Measurements from ENCODE around the gene SYNGAP1. TPM values are rescaled to one million over a fixed set of nuclear protein-coding genes. Genes with fewer than 3 reads are reported as not detected.

SYNGAP1 gene
- total RNA-seq, 4 donors from 2014 or later = 4.9 to 37.2 (median 11.1) TPM

- peaks cover 18 to 46% (median 30%) of the 10 kb centered on the region in 4 donors for H3K4me1 ChIP-seq
- no peak for DNase-seq
- H3K36me3 ChIP-seq = peaks cover 0 to 24% (median 8%) of the 10 kb centered on the region in 4 donors
- TF ChIP-seq POLR2AphosphoS5 (IDR thresholded peaks at IDR 0.05) = no peak
- no peak for TF ChIP-seq POLR2A (IDR thresholded peaks at IDR 0.05)
- TF ChIP-seq, protein P1, sequence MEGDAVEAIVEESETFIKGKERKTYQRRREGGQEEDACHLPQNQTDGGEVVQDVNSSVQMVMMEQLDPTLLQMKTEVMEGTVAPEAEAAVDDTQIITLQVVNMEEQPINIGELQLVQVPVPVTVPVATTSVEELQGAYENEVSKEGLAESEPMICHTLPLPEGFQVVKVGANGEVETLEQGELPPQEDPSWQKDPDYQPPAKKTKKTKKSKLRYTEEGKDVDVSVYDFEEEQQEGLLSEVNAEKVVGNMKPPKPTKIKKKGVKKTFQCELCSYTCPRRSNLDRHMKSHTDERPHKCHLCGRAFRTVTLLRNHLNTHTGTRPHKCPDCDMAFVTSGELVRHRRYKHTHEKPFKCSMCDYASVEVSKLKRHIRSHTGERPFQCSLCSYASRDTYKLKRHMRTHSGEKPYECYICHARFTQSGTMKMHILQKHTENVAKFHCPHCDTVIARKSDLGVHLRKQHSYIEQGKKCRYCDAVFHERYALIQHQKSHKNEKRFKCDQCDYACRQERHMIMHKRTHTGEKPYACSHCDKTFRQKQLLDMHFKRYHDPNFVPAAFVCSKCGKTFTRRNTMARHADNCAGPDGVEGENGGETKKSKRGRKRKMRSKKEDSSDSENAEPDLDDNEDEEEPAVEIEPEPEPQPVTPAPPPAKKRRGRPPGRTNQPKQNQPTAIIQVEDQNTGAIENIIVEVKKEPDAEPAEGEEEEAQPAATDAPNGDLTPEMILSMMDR (IDR thresholded peaks at IDR 0.05) = no peak
- intact Hi-C loops (cut with DNase I; ENCODE audit: low total_unique reads) (loop anchor here (10.0 kb wide), 1 partner anchor 97 kb away; the partner anchor contains the start of genes TAPBP and ZBTB22), in situ Hi-C loops (cut with MboI; ENCODE audit: low pct_ligation_motif_present in 1 of 4, low pct_unique_long_range_greater_than_20kb in 1 of 4, low sequenced_read_pairs in 3 of 4) (loop anchor here in 1 of 4 donors (25.0 kb wide), 1 partner anchor 449 kb away; the partner anchor contains the start of genes BRD2 and HLA-DMA)
- H3K27me3 ChIP-seq = no peaks in the 10 kb centered on the region
- peak overlapping the region; percentile 97 to 99 (median 98) for H3K27ac ChIP-seq
- WGBS, 2 donors (ENCODE audit: low coverage in 1 of 2) = 55 to 63% methylated on average over 3 to 6 of the region's 6 CpGs
- H3K4me3 ChIP-seq = peak overlapping the region; percentile 95 to 99 (median 96)
- H3K9me3 ChIP-seq = no peaks in the 10 kb centered on the region
Observed at GRCh38 chr6:33411632-33412005, 8.2 kb upstream of the SYNGAP1 start.

DNA sequence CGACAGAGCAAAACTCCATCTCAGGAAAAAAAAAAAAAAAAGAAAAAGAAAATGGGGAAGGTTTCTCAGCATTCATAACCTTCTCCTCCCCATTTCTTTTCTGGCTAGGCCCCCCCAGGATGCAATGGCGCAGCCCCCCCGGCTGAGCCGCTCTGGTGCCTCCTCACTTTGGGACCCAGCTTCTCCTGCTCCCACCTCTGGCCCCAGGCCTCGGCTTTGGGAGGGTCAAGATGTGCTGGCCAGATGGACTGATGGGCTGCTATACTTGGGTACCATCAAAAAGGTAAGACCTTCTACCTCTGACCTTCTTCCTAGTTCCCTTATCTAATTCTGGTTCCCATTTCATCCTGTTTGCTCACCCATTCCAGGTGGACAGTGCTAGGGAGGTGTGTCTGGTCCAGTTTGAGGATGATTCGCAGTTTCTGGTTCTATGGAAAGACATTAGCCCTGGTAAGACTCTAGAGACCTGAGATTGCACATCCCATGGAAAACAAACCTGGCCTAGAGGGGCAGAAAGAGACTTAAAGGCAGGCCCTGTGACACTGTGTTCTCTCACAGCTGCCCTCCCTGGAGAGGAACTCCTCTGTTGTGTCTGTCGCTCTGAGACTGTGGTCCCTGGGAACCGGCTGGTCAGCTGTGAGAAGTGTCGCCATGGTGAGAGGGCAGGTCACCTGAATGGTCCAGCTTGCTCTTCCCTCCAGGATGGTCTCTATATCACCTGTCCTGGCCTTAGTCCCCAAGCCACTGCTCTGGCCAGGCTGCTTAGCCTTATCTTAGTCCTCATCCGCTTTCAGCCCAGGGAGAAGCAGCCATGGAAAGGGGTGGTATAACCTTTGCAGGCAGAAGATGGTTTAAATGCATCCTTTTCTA is 7.5 kb upstream of the SYNGAP1 start:
- Histone ChIP-seq H3K4me3 (peak overlapping the region in 1 of 4 donors; percentile 95), H3K9me3 (no peaks in the 10 kb centered on the region), H3K36me3 (peaks cover 0 to 24% (median 8%) of the 10 kb centered on the region in 4 donors), H3K27me3 (no peaks in the 10 kb centered on the region), H3K27ac (peak overlapping the region; percentile 97 to 99 (median 98)), H3K4me1 (peaks cover 23 to 53% (median 38%) of the 10 kb centered on the region in 4 donors)
- WGBS, 2 donors (ENCODE audit: low coverage in 1 of 2) = 92% methylated on average over 2 to 10 of the region's 10 CpGs
- TF ChIP-seq, protein P1 (IDR thresholded peaks at IDR 0.05) = no peak
- TF ChIP-seq POLR2AphosphoS5 (IDR thresholded peaks at IDR 0.05) (no peak), POLR2A (IDR thresholded peaks at IDR 0.05) (no peak), EP300 (IDR thresholded peaks at IDR 0.05; ENCODE audit: low read depth) (no peak)
- in situ Hi-C loops (cut with MboI; ENCODE audit: low pct_ligation_motif_present in 1 of 4, low pct_unique_long_range_greater_than_20kb in 1 of 4, low sequenced_read_pairs in 3 of 4) (loop anchor here in 1 of 4 donors (25.0 kb wide), 1 partner anchor 450 kb away; the partner anchor contains the start of genes BRD2 and HLA-DMA), intact Hi-C loops (cut with DNase I; ENCODE audit: low total_unique reads) (loop anchor here (10.0 kb wide), 1 partner anchor 98 kb away; the partner anchor contains the start of genes TAPBP and ZBTB22)
- no peak for DNase-seq

DNA sequence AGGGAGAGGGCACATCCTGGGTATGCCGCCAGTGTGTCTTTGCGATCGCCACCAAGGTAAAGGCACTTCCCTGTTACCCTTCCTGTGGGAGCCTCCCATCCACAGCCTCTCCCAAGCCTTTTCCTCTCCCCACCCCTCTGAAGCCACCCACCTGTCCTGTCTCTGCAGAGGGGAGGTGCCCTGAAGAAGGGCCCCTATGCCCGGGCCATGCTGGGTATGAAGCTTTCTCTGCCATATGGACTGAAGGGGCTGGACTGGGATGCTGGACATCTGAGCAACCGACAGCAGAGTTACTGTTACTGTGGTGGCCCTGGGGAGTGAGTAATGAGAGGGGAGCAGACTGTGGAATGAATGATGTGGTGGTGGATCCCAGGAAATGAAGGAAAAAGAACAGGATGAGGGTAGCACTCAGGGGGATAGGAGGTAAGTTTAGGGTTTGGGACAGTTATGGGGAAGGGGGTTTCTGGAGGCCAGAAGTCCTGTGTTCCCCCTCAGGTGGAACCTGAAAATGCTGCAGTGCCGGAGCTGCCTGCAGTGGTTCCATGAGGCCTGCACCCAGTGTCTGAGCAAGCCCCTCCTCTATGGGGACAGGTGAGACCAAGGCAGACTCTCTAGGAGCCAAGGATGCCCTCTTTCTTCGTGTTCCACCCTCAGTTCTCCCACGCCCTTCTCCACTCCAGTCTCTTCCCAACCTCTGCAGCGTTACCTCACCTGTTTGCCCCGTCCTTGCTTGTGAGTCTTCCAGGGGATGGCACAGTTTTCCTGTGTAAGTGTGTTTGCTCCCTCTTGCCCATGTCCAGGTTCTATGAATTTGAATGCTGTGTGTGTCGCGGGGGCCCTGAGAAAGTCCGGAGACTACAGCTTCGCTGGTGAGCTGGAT is 6.4 kb upstream of the SYNGAP1 start:
- DNase-seq = no peak
- Histone ChIP-seq H3K9me3 (no peaks in the 10 kb centered on the region), H3K27ac (no peak overlapping the region), H3K36me3 (peaks cover 0 to 24% (median 8%) of the 10 kb centered on the region in 4 donors), H3K27me3 (no peaks in the 10 kb centered on the region), H3K4me3 (no peak overlapping the region), H3K4me1 (peaks cover 26 to 58% (median 41%) of the 10 kb centered on the region in 4 donors)
- no peak for TF ChIP-seq POLR2AphosphoS5 (IDR thresholded peaks at IDR 0.05)
- TF ChIP-seq EP300 (IDR thresholded peaks at IDR 0.05; ENCODE audit: low read depth) = no peak
- TF ChIP-seq, protein P1 (IDR thresholded peaks at IDR 0.05) = no peak
- TF ChIP-seq POLR2A (IDR thresholded peaks at IDR 0.05) = no peak
- intact Hi-C loops (cut with DNase I; ENCODE audit: low total_unique reads) (loop anchor here (10.0 kb wide), 1 partner anchor 99 kb away; the partner anchor contains the start of genes TAPBP and ZBTB22), in situ Hi-C loops (cut with MboI; ENCODE audit: low pct_ligation_motif_present in 1 of 4, low pct_unique_long_range_greater_than_20kb in 1 of 4, low sequenced_read_pairs in 3 of 4) (loop anchor here in 1 of 4 donors (25.0 kb wide), 1 partner anchor 451 kb away; the partner anchor contains the start of genes BRD2 and HLA-DMA)
- 80 to 88% methylated on average over 8 to 14 of the region's 14 CpGs for WGBS, 2 donors (ENCODE audit: low coverage in 1 of 2)
